ENCODE results near the gene MAPK11.
A peak's percentile ranks its signal among the peaks of the same experiment; 100 is the strongest.

MAPK11 gene

GRCh38 chr22:50248196-50249081 lies 21.7 kb downstream of the MAPK11 start:
- DNase-seq (ENCODE audit: low spot score) = no peak

GRCh38 chr22:50247748-50248147 lies 22.4 kb downstream of the MAPK11 start:
- no peak for DNase-seq (ENCODE audit: low spot score)

- no peak for DNase-seq (ENCODE audit: low spot score)
Observed at GRCh38 chr22:50246242-50247175, 23.7 kb downstream of the MAPK11 start.

GRCh38 chr22:50245214-50246072 lies 24.7 kb downstream of the MAPK11 start:
- no peak for DNase-seq (ENCODE audit: low spot score)

GRCh38 chr22:50244420-50245213 lies 25.6 kb downstream of the MAPK11 start, which contains the start of gene TUBGCP6:
TUBGCP6 (minus strand) TSS chr22:50245023; CDS start chr22:50244459, 564 bp downstream.
- DNase-seq (ENCODE audit: low spot score) = peak; percentile 96

GRCh38 chr22:50243685-50244419 lies 26.3 kb downstream of the MAPK11 start:
- no peak for DNase-seq (ENCODE audit: low spot score)

- DNase-seq (ENCODE audit: low spot score) = no peak
Observed at GRCh38 chr22:50242406-50242949, 27.7 kb downstream of the MAPK11 start.

- DNase-seq (ENCODE audit: low spot score) = no peak
Observed at GRCh38 chr22:50238755-50239154, 31.4 kb downstream of the MAPK11 start.

- no peak for DNase-seq (ENCODE audit: low spot score)
Observed at GRCh38 chr22:50236731-50237409, 33.3 kb downstream of the MAPK11 start.

GRCh38 chr22:50233223-50233622 lies 37.0 kb downstream of the MAPK11 start:
- DNase-seq (ENCODE audit: low spot score) = no peak

- no peak for DNase-seq (ENCODE audit: low spot score)
Observed at GRCh38 chr22:50232481-50233151, 37.6 kb downstream of the MAPK11 start.

GRCh38 chr22:50229370-50229769 lies 40.8 kb downstream of the MAPK11 start:
- DNase-seq (ENCODE audit: low spot score) = no peak

- no peak for DNase-seq (ENCODE audit: low spot score)
Observed at GRCh38 chr22:50228366-50228765, 41.8 kb downstream of the MAPK11 start.

GRCh38 chr22:50227579-50228215 lies 42.5 kb downstream of the MAPK11 start:
- no peak for DNase-seq (ENCODE audit: low spot score)

GRCh38 chr22:50226875-50227165 lies 43.4 kb downstream of the MAPK11 start:
- DNase-seq (ENCODE audit: low spot score) = no peak

- no peak for DNase-seq (ENCODE audit: low spot score)
Observed at GRCh38 chr22:50226063-50226874, 43.9 kb downstream of the MAPK11 start.

- no peak for DNase-seq (ENCODE audit: low spot score)
Observed at GRCh38 chr22:50225200-50225969, 44.8 kb downstream of the MAPK11 start.
